Transverse colon (tissue), 4 donors: ENCODE data around the gene SIM2.

Experiments used
- EP300 ChIP-seq: sonication (generic); formaldehyde crosslinking; IDR thresholded peaks from one replicate; pipeline ENCODE4 v1.6.1; 2017; ENCODE audit warnings: antibody characterized with exemption, low read depth
- POLR2A ChIP-seq: fragments of 450-650 bp; IDR thresholded peaks from one replicate; pipeline ENCODE4 v1.6.1; 2016; ENCODE audit warnings: antibody characterized with exemption, mild to moderate bottlenecking, moderate library complexity
- POLR2AphosphoS5 ChIP-seq, 3 donors: sonication (generic); formaldehyde crosslinking; IDR thresholded peaks; one replicate each; pipeline ENCODE4 v1.6.1; 2016; ENCODE audit warnings: antibody characterized with exemption in 3 of 3
- TF ChIP-seq, protein P1 (sequence below), 5 experiments: fragments of 200-600 bp in 3 of 5; fragments of 450-650 bp in 2 of 5; sonication (generic) in 3 of 5; IDR thresholded peaks; 1 replicate in 2 of 5; 2 replicates in 3 of 5; pipeline ENCODE4 v1.5.1; 2016 to 2017; ENCODE audit warnings: antibody characterized with exemption in 5 of 5, inconsistent platforms in 3 of 5, mild to moderate bottlenecking in 2 of 5, moderate library complexity in 1 of 5

GRCh38 chr21:36681117-36681631 is 17.7 kb upstream of the SIM2 start:
- TF ChIP-seq, protein P1, sequence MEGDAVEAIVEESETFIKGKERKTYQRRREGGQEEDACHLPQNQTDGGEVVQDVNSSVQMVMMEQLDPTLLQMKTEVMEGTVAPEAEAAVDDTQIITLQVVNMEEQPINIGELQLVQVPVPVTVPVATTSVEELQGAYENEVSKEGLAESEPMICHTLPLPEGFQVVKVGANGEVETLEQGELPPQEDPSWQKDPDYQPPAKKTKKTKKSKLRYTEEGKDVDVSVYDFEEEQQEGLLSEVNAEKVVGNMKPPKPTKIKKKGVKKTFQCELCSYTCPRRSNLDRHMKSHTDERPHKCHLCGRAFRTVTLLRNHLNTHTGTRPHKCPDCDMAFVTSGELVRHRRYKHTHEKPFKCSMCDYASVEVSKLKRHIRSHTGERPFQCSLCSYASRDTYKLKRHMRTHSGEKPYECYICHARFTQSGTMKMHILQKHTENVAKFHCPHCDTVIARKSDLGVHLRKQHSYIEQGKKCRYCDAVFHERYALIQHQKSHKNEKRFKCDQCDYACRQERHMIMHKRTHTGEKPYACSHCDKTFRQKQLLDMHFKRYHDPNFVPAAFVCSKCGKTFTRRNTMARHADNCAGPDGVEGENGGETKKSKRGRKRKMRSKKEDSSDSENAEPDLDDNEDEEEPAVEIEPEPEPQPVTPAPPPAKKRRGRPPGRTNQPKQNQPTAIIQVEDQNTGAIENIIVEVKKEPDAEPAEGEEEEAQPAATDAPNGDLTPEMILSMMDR (IDR thresholded peaks at IDR 0.05) = no peak
- TF ChIP-seq POLR2AphosphoS5 (IDR thresholded peaks at IDR 0.05) (no peak), EP300 (no peak), POLR2A (no peak)
